NCI-H1694 (cell line): ENCODE measurements around the gene ICAM4.
"Not testable (repeated sequence)": the region's sequence is repeated elsewhere in the genome, so short reads cannot be mapped to it uniquely, and the experiment has no call there.

Experiments used
- DNase-seq: peaks from one replicate; lab custom pipeline; 2025; lab: John Stamatoyannopoulos, UW

Gene ICAM4

GRCh38 chr19:10269333-10270179 lies 17.2 kb upstream of the ICAM4 start:
- DNase-seq, result peak; percentile 37

GRCh38 chr19:10270180-10270615 lies 16.6 kb upstream of the ICAM4 start:
- DNase-seq, result no peak

GRCh38 chr19:10270616-10271394 lies 15.9 kb upstream of the ICAM4 start, which contains the start of gene ICAM1:
TSS of gene ICAM1 (plus strand) at chr19:10271120. CDS start at chr19:10271160, 40 bp downstream.
- DNase-seq, result no peak

GRCh38 chr19:10271543-10272086 lies 15.1 kb upstream of the ICAM4 start:
- no peak for DNase-seq

- DNase-seq, result no peak
Measured at GRCh38 chr19:10274589-10274988, 12.2 kb upstream of the ICAM4 start.

- DNase-seq, result no peak
Measured at GRCh38 chr19:10277795-10278589, 8.8 kb upstream of the ICAM4 start.

GRCh38 chr19:10278935-10279334 lies 7.8 kb upstream of the ICAM4 start:
- DNase-seq, result no peak

GRCh38 chr19:10279737-10280442 lies 6.9 kb upstream of the ICAM4 start:
- no peak for DNase-seq

GRCh38 chr19:10282043-10282442 lies 4.7 kb upstream of the ICAM4 start:
- DNase-seq, result not testable (repeated sequence)

- no peak for DNase-seq
Measured at GRCh38 chr19:10283301-10284064, 3.3 kb upstream of the ICAM4 start.

GRCh38 chr19:10284065-10284959 lies 2.4 kb upstream of the ICAM4 start:
- DNase-seq, result no peak

GRCh38 chr19:10284960-10285278 lies 1.8 kb upstream of the ICAM4 start:
- no peak for DNase-seq

GRCh38 chr19:10285393-10285792 lies 1.4 kb upstream of the ICAM4 start:
- no peak for DNase-seq

GRCh38 chr19:10288662-10289166 lies 2.0 kb downstream of the ICAM4 start:
- no peak for DNase-seq

- no peak for DNase-seq
Measured at GRCh38 chr19:10289167-10289835, 2.5 kb downstream of the ICAM4 start.

GRCh38 chr19:10289836-10290356 lies 3.1 kb downstream of the ICAM4 start, which contains the start of gene ICAM5:
TSS of gene ICAM5 (plus strand) at chr19:10289952. CDS start at chr19:10290044, 92 bp downstream.
- no peak for DNase-seq

- DNase-seq, result no peak
Measured at GRCh38 chr19:10290357-10290875, 3.7 kb downstream of the ICAM4 start.

GRCh38 chr19:10290876-10291553 lies 4.3 kb downstream of the ICAM4 start:
- DNase-seq, result no peak
